Prostate gland (tissue), 2 donors: ENCODE measurements around the gene RNF180. TPM values are rescaled to one million over a fixed set of nuclear protein-coding genes. Genes with fewer than 3 reads are reported as not detected.

ENCODE experiments used
- DNase-seq: peaks from one replicate; pipeline ENCODE4 v3.0.0-alpha.2; 2019; ENCODE audit warnings: low spot score
- H3K27ac ChIP-seq, 2 donors: fragments of 200-600 bp; sonication (generic); 2 replicates each; pipeline ENCODE4 v1.5.1; 2017 to 2019
- H3K27me3 ChIP-seq: fragments of 200-600 bp; sonication (generic); replicated peaks from 2 replicates; pipeline ENCODE4 v1.5.1; 2019; ENCODE audit not compliant: insufficient read depth
- H3K36me3 ChIP-seq, 2 donors: fragments of 200-600 bp; sonication (generic); 1 replicate in 1 of 2; 2 replicates in 1 of 2; pipeline versions ENCODE4 v1.5.1 to v1.8.1; 2017 to 2019
- H3K4me1 ChIP-seq: fragments of 200-600 bp; sonication (generic); replicated peaks from 2 replicates; pipeline ENCODE4 v1.5.1; 2019
- H3K4me3 ChIP-seq, 2 donors: fragments of 200-600 bp; sonication (generic); 2 replicates each; pipeline ENCODE4 v1.5.1; 2017 to 2019
- H3K9me3 ChIP-seq: fragments of 200-600 bp; sonication (generic); 2 replicates; pipeline ENCODE4 v1.5.1; 2017
- POLR2A ChIP-seq: fragments of 450-650 bp; IDR thresholded peaks from one replicate; pipeline ENCODE4 v1.6.1; 2016; ENCODE audit warnings: antibody characterized with exemption, mild to moderate bottlenecking
- POLR2AphosphoS5 ChIP-seq: sonication (generic); formaldehyde crosslinking; IDR thresholded peaks from one replicate; pipeline ENCODE4 v1.6.1; 2017; ENCODE audit warnings: antibody characterized with exemption
- WGBS: methylation state at CpG from one replicate; pipeline ENCODE4 v1.1.5; 2018; 5-methylcytosine and 5-hydroxymethylcytosine counted together
- intact Hi-C: fragments of 100-400 bp; cut with DNase I; formaldehyde crosslinking; loops from one replicate; pipeline ENCODE4 v1.14.2; 2022
- total RNA-seq, 2 donors: library from RNA; depleted of rRNA; stranded (reverse); fragments of >200 nt; gene quantifications; one replicate each; pipeline ENCODE4 v1.1.0, GENCODE V29; 2016
- TF ChIP-seq, protein P1 (sequence below), 4 experiments: fragments of 200-600 bp in 2 of 4; fragments of 450-650 bp in 2 of 4; sonication (generic) in 2 of 4; IDR thresholded peaks; 1 replicate in 3 of 4; 2 replicates in 1 of 4; pipeline ENCODE4 v1.5.1; 2016 to 2019; ENCODE audit warnings: antibody characterized with exemption in 4 of 4, mild to moderate bottlenecking in 2 of 4, moderate library complexity in 2 of 4

RNF180 gene, protein sequence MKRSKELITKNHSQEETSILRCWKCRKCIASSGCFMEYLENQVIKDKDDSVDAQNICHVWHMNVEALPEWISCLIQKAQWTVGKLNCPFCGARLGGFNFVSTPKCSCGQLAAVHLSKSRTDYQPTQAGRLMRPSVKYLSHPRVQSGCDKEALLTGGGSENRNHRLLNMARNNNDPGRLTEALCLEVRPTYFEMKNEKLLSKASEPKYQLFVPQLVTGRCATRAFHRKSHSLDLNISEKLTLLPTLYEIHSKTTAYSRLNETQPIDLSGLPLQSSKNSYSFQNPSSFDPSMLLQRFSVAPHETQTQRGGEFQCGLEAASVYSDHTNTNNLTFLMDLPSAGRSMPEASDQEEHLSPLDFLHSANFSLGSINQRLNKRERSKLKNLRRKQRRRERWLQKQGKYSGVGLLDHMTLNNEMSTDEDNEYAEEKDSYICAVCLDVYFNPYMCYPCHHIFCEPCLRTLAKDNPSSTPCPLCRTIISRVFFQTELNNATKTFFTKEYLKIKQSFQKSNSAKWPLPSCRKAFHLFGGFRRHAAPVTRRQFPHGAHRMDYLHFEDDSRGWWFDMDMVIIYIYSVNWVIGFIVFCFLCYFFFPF
- total RNA-seq = 10 to 100 TPM; 15.1 to 18.0 TPM

DNA sequence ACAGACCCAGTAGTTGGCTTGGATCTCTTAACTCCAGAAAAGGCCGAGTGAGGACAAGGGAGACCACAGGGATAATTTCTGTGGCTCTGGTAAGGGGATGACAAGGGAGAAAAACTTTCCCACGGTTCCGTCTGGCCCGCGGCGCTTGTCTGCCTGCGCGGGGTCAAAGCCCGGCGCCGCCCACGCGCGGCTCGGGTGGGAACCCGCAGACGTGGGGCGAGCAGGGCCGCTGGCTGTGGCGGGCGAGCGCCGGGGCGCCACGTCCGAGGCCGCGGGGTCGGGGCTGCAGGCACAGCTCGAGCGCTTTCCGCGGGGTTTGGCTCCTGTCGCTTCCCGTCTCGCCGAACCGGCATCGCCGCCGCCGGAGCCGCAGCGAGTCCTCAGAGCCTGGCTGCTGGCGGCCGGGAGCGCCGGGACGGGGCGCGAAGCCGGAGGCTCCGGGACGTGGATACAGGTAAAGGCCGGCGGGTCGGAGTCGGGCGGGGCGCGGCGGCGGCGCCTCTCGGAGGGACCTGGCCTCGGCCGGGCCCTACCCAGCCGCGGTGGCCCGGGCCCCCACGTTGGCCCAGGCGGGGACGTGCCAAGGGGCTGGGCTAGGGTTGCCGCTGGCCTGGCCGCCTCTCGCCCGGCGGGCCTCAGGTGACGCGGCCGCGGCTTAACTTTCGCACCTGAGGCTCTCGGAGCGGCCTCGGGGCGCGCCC is at the start of gene RNF180:
Gene RNF180 (plus strand): TSS at position 344 of the 701 bp plus-strand sequence. CDS start 34,965 bp downstream, outside the sequence.
- Histone ChIP-seq H3K36me3 (no peaks in the 10 kb centered on the region), H3K27ac (peak within 1 kb of the TSS; percentile 85 to 87), H3K4me3 (peak within 1 kb of the TSS; percentile 74 to 76), H3K4me1 (no peaks in the 10 kb centered on the region), H3K27me3 (no peaks in the 10 kb centered on the region), H3K9me3 (no peaks in the 10 kb centered on the region)
- TF ChIP-seq, protein P1, sequence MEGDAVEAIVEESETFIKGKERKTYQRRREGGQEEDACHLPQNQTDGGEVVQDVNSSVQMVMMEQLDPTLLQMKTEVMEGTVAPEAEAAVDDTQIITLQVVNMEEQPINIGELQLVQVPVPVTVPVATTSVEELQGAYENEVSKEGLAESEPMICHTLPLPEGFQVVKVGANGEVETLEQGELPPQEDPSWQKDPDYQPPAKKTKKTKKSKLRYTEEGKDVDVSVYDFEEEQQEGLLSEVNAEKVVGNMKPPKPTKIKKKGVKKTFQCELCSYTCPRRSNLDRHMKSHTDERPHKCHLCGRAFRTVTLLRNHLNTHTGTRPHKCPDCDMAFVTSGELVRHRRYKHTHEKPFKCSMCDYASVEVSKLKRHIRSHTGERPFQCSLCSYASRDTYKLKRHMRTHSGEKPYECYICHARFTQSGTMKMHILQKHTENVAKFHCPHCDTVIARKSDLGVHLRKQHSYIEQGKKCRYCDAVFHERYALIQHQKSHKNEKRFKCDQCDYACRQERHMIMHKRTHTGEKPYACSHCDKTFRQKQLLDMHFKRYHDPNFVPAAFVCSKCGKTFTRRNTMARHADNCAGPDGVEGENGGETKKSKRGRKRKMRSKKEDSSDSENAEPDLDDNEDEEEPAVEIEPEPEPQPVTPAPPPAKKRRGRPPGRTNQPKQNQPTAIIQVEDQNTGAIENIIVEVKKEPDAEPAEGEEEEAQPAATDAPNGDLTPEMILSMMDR (IDR thresholded peaks at IDR 0.05) = no peak
- no peak for TF ChIP-seq POLR2AphosphoS5
- TF ChIP-seq POLR2A = no peak
- WGBS = under 1% methylated on average over 76 of the region's 88 CpGs
- intact Hi-C loops = no loop called here
- peak; percentile 30 for DNase-seq

DNA sequence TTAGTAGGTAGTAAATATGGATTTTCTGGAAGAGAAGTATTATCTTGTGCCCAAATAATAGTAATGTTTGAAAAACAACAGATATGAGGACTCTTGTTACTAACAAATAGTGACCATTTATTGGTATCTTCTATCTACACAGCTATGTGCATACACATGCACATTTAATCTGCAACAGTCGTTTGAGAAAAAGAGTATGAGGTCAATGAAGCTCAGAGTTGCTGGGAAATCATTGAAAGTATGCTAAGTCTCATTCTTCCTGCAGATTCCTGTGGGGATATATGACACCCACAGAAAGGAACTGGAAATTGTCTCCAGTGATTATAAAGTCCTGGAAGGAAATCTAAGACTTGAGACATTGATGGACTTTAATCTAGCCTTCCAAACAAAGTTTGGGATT is 40.1 kb upstream of the RNF180 start:
- TF ChIP-seq POLR2AphosphoS5 (no peak), POLR2A (no peak)
- TF ChIP-seq, protein P1 (IDR thresholded peaks at IDR 0.05) = no peak
- H3K4me3 ChIP-seq = no peak overlapping the region
- no peaks in the 10 kb centered on the region for H3K27me3 ChIP-seq
- no peaks in the 10 kb centered on the region for H3K9me3 ChIP-seq
- H3K36me3 ChIP-seq = no peaks in the 10 kb centered on the region
- H3K27ac ChIP-seq = no peak overlapping the region
- WGBS = 33% methylated on average over 1 of the region's 1 CpG
- H3K4me1 ChIP-seq = no peaks in the 10 kb centered on the region
- no peak for DNase-seq
- intact Hi-C loops = no loop called here

DNA sequence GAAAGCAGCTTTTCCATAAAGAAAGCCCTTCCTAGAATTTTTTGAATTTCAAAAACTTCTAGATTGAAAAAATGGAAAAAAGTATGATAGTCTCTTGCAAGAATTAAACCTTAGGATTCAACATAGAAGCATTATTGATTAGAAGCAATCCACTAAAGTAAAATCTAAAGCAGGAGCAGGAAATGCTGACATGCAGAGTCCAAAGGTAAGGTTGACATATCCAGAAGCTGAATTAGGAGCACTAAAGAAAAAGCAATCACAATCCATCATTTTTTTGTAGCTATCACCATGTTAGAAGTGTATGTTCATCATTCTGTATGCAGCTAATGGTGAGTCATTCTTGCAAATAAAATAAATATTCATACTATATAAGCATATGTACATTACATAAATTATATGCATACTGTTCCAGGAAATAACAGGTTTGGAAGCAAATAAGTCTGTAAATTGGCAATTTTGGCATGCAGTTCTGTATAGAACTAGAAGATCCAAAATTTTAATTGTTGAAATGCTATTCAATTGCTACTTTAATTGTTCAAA is 39.4 kb upstream of the RNF180 start:
- no peak for DNase-seq
- TF ChIP-seq POLR2AphosphoS5 (no peak), POLR2A (no peak)
- TF ChIP-seq, protein P1 (IDR thresholded peaks at IDR 0.05) = no peak
- intact Hi-C loops = no loop called here
- no peak overlapping the region for H3K4me3 ChIP-seq
- no peaks in the 10 kb centered on the region for H3K9me3 ChIP-seq
- no peak overlapping the region for H3K27ac ChIP-seq
- no peaks in the 10 kb centered on the region for H3K4me1 ChIP-seq
- H3K27me3 ChIP-seq = no peaks in the 10 kb centered on the region
- no peaks in the 10 kb centered on the region for H3K36me3 ChIP-seq

DNA sequence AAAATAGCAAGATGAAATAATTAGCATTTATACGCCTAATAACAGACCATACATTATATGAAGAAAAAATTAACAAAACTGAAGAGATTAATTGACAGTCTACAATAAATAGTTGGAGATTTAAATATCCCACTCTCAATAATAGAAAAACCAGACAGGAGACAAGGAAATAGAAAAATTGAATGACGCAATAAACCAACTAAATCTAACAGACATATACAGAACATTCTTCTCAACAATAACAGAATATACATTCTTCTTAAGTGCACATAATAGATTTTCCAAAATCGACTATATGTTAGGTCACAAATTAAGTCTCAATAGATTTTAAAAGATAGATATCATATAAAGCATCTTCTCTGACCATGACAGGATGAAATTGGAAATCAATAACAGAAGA is 25.6 kb upstream of the RNF180 start:
- no peak for DNase-seq
- no peak for TF ChIP-seq POLR2A
- TF ChIP-seq, protein P1 (IDR thresholded peaks at IDR 0.05) = no peak
- no peak for TF ChIP-seq POLR2AphosphoS5
- WGBS = 88% methylated on average over 3 of the region's 3 CpGs

More for the DNA sequence above, 25.6 kb upstream of the RNF180 start:
- no peaks in the 10 kb centered on the region for H3K36me3 ChIP-seq
- H3K27me3 ChIP-seq = no peaks in the 10 kb centered on the region
- H3K4me3 ChIP-seq = no peak overlapping the region
- no peaks in the 10 kb centered on the region for H3K4me1 ChIP-seq
- no peak overlapping the region for H3K27ac ChIP-seq
- intact Hi-C loops = no loop called here
- H3K9me3 ChIP-seq = no peaks in the 10 kb centered on the region
